Activated CD4-positive, alpha-beta T cell treated with anti-CD3 and anti-CD28 coated beads for 36 hours (primary cell): ENCODE data around the gene SLCO2B1. TPM values are rescaled to one million over a fixed set of nuclear protein-coding genes. Genes with fewer than 3 reads are reported as not detected.

Source experiments
- ATAC-seq: fragments of 200-7000 bp; cut with Tn5 transposase; one replicate; pipeline ENCODE4 v1.10.0; 2021; ENCODE audit warnings: mild to moderate bottlenecking, moderate library complexity
- CTCF ChIA-PET: fragments of 350-600 bp; sonication (Branson Sonifier 250); formaldehyde crosslinking; loops from one replicate; lab custom pipeline; 2021; ENCODE audit warnings: antibody characterized with exemption; lab: Charles Lee
- POLR2A ChIA-PET: fragments of 350-600 bp; sonication (Branson Sonifier 250); formaldehyde crosslinking; loops from one replicate; lab custom pipeline; 2021; ENCODE audit warnings: antibody characterized with exemption, inconsistent platforms; lab: Charles Lee
- DNase-seq: peaks from one replicate; pipeline ENCODE4 v3.0.0-alpha.2; 2020
- H3K27ac Mint-ChIP-seq: one replicate; pipeline ENCODE4 v1.8.0; 2021; ENCODE audit warnings: mixed read lengths
- H3K27me3 Mint-ChIP-seq: one replicate; pipeline ENCODE4 v1.8.0; 2021; ENCODE audit warnings: mixed read lengths
- H3K36me3 Mint-ChIP-seq: one replicate; pipeline ENCODE4 v1.8.0; 2021; ENCODE audit warnings: low read depth, mixed read lengths
- H3K4me1 Mint-ChIP-seq: one replicate; pipeline ENCODE4 v1.8.0; 2021; ENCODE audit warnings: mixed read lengths
- H3K4me3 Mint-ChIP-seq: one replicate; pipeline ENCODE4 v1.8.0; 2021; ENCODE audit warnings: mild to moderate bottlenecking, moderate library complexity, mixed read lengths
- H3K9me3 Mint-ChIP-seq: one replicate; pipeline ENCODE4 v1.8.0; 2021; ENCODE audit warnings: low read depth, mixed read lengths
- intact Hi-C, 2 experiments: fragments of 100-400 bp; cut with DNase I in 1 of 2; cut with micrococcal nuclease in 1 of 2; formaldehyde crosslinking; loops; one replicate each; pipeline versions ENCODE4 v1.14.2 to v1.15.1; 2022 to 2024; cut with DNase I, micrococcal nuclease
- total RNA-seq, 2 experiments: library from RNA; stranded (reverse); gene quantifications; one replicate each; pipeline ENCODE4 v1.2.3, GENCODE V29; 2021

SLCO2B1 gene
- total RNA-seq, 2 experiments from 2014 or later: not detected

- no peak overlapping the region for H3K4me3 Mint-ChIP-seq
Measured at GRCh38 chr11:75249704-75250103, 98.8 kb downstream of the SLCO2B1 start.

GRCh38 chr11:75254326-75254725 lies 103.4 kb downstream of the SLCO2B1 start:
- Mint-ChIP-seq H3K36me3 (no peaks in the 10 kb centered on the region), H3K27ac (no peak overlapping the region), H3K4me1 (no peaks in the 10 kb centered on the region), H3K4me3 (no peak overlapping the region), H3K27me3 (no peaks in the 10 kb centered on the region), H3K9me3 (no peaks in the 10 kb centered on the region)
- CTCF ChIA-PET: interaction anchor here (2.0 kb wide), 1 partner anchor 114 kb away, joined by 11 read pairs; no protein-coding TSS in a partner anchor
- ATAC-seq: no peak
- no peak for DNase-seq
- intact Hi-C loops: no loop called here
- POLR2A ChIA-PET: no interaction called here

More at GRCh38 chr11:75249704-75250103, 98.8 kb downstream of the SLCO2B1 start:
- ChIA-PET CTCF (interaction anchor here (0.7 to 18.4 kb wide), 11 partner anchors 8 to 338 kb away, joined by 3 to 458 read pairs (median 6); no protein-coding TSS in a partner anchor), POLR2A (interaction anchor here (0.6 kb wide), 1 partner anchor 13 kb away, joined by 3 read pairs; no protein-coding TSS in a partner anchor)
- intact Hi-C loops: no loop called here
- ATAC-seq (no peak), DNase-seq (no peak)
- no peaks in the 10 kb centered on the region for H3K27me3 Mint-ChIP-seq
- H3K36me3 Mint-ChIP-seq: no peaks in the 10 kb centered on the region
- H3K4me1 Mint-ChIP-seq: no peaks in the 10 kb centered on the region
- H3K27ac Mint-ChIP-seq: no peak overlapping the region
- H3K9me3 Mint-ChIP-seq: no peaks in the 10 kb centered on the region

Other genes starting within 250 kb of the SLCO2B1 start
- 10 to 100 TPM in 1 of 2 experiments, 1 to 10 TPM in 1; 7.8 to 11.9 TPM for gene XRRA1, start 202.0 kb upstream of the SLCO2B1 start, total RNA-seq
- 100 to 1,000 TPM; 124 to 131 TPM for gene SPCS2, start 201.8 kb upstream of the SLCO2B1 start, total RNA-seq
- 10 to 100 TPM; 12.0 to 13.9 TPM for gene NEU3, start 162.2 kb upstream of the SLCO2B1 start, total RNA-seq
- gene OR2AT4, start 54.2 kb upstream of the SLCO2B1 start, total RNA-seq: not detected
- under 1 TPM; 0.18 to 0.21 TPM for gene TPBGL, start 89.7 kb downstream of the SLCO2B1 start, total RNA-seq
- 10 to 100 TPM; 21.0 to 21.8 TPM for gene ARRB1, start 200.6 kb downstream of the SLCO2B1 start, total RNA-seq
- 1,000 to 10,000 TPM; 4,536 to 4,569 TPM for gene RPS3, start 248.4 kb downstream of the SLCO2B1 start, total RNA-seq